Endometrial microvascular endothelial cells (primary cell): ENCODE measurements around the gene DYNC2I2. TPM values are rescaled to one million over a fixed set of nuclear protein-coding genes. Genes with fewer than 3 reads are reported as not detected.

ENCODE experiments used
- in situ Hi-C: cut with HindIII; loops from 2 replicates; pipeline ENCODE4 v1.10.0; 2017; ENCODE audit warnings: low sequenced_read_pairs, low pct_unique_long_range_greater_than_20kb; ENCODE audit errors: inconsistent ontology term
- total RNA-seq: library from RNA; depleted of rRNA; stranded (reverse); fragments of >200 nt; gene quantifications from one replicate; pipeline ENCODE4 v1.2.3, GENCODE V29; 2015; ENCODE audit errors: inconsistent ontology term

DYNC2I2 gene
- total RNA-seq, 1 donor from 2014 or later = 112 TPM

- in situ Hi-C loops = no loop called here
Measured at GRCh38 chr9:128640603-128641002, 16.0 kb downstream of the DYNC2I2 start.

DNA sequence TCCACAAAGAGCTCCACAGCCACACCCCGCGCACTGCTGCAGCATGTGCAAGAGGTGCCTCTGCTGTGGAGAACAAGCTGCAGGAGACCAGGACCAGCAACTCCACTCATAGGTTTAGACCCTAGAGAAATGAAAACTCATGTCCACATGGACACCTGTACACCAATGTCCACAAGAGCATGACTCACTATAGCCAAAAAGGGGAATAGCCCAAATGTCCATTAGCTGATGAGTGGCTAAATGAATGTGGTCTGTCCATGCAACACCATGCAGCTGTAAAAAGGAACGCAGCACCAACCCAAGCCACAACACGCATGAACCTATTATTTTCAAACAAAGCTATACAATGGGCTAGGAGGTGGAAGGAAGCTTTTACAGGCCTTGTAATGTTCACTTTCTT is 18.1 kb downstream of the DYNC2I2 start:
- in situ Hi-C loops = no loop called here

GRCh38 chr9:128637656-128638055 is 19.0 kb downstream of the DYNC2I2 start:
- in situ Hi-C loops = no loop called here

- in situ Hi-C loops = no loop called here
Measured at GRCh38 chr9:128636556-128637530, 19.8 kb downstream of the DYNC2I2 start.

- in situ Hi-C loops = no loop called here
Measured at GRCh38 chr9:128636024-128636390, 20.6 kb downstream of the DYNC2I2 start.

GRCh38 chr9:128635266-128636023 is 21.2 kb downstream of the DYNC2I2 start:
- in situ Hi-C loops = no loop called here

- in situ Hi-C loops = no loop called here
Measured at GRCh38 chr9:128634651-128635262, 21.9 kb downstream of the DYNC2I2 start.

- in situ Hi-C loops = no loop called here
Measured at GRCh38 chr9:128634111-128634510, 22.5 kb downstream of the DYNC2I2 start.

GRCh38 chr9:128633601-128634000 is 23.0 kb downstream of the DYNC2I2 start:
- in situ Hi-C loops = no loop called here

DNA sequence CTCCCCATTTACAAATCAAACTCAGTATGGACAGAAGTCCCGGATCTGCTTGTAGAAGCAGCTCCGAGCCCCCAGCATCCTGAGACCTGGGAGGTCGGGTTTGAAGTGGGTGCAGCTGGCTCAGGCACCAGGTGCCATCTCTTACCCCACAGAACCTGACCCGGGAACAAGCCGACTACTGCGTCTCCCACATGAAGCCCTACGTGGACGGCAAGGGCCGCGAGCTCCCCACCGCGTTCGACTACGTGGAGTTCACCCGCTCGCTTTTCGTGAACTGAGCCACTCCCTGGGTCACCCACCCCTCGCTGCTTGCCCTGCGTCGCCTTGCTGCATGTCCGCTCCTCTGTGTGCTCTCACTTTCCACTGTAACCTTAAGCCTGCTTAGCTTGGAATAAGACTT is 23.6 kb downstream of the DYNC2I2 start:
- in situ Hi-C loops = no loop called here

GRCh38 chr9:128632486-128632885 is 24.2 kb downstream of the DYNC2I2 start:
- in situ Hi-C loops = no loop called here

- in situ Hi-C loops = no loop called here
Measured at GRCh38 chr9:128632066-128632465, 24.6 kb downstream of the DYNC2I2 start.

- in situ Hi-C loops = no loop called here
Measured at GRCh38 chr9:128631636-128632035, 25.0 kb downstream of the DYNC2I2 start.

DNA sequence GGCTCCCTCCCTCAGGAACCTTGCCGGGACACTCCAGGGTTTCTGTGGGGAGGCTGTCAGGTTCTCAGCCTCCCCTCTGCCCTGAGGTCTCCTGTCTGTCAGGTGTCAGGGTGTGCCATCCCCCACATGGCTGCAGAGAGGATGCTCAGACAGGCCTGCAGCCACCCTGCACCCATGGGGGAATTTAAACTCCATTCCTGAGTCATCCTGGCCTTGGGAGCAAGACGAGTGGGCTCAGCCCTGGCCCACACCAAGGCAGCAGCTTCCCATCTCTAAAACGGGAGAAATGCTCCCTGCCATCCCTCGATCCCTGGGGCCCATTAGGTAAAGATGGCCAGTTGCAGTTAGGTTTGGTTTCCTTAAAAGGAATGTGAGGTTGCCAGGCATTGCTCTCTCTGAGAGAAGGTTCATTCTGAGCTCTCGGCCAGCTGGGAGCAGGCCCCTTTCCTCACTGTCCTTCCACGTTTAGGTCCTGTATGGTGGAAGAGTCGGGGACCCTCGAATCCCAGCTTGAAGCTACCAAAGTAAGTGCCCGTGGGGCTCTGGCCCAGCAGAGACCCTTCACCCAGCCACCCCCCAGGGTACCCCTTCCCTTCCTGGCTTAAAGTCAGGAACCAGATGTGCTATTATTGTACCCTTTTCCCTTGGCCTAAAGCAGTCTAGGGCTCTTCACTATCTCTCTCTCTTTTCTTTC is 26.6 kb downstream of the DYNC2I2 start:
- in situ Hi-C loops = loop anchor here (10.0 kb wide), 1 partner anchor 65 kb away; no protein-coding TSS in a partner anchor

GRCh38 chr9:128629136-128629535 is 27.5 kb downstream of the DYNC2I2 start:
- in situ Hi-C loops = loop anchor here (10.0 kb wide), 1 partner anchor 64 kb away; no protein-coding TSS in a partner anchor

GRCh38 chr9:128628471-128629048 is 28.1 kb downstream of the DYNC2I2 start:
- in situ Hi-C loops = loop anchor here (10.0 kb wide), 1 partner anchor 64 kb away; no protein-coding TSS in a partner anchor

DNA sequence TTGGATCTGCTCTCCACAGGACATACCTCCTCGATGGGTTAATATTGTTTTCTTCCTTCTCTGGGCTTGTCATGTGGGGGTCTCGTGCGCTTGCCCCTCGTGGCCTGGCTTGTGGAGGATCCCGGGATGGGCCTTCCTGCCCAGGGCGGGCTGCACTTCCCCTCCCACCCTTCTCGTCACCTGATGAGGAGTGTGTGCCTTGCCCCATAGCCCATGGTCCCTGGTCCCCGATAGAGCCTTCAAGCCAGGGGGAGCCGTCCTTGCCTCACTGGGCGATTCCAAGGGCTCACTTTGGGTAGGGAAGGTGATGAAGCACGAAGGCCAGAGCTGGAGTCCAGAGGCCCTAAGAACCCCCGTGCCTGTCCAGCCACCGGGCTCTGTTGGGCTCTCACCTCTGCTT is 28.7 kb downstream of the DYNC2I2 start:
- in situ Hi-C loops = loop anchor here (10.0 kb wide), 1 partner anchor 63 kb away; no protein-coding TSS in a partner anchor

- in situ Hi-C loops = loop anchor here (10.0 kb wide), 1 partner anchor 62 kb away; no protein-coding TSS in a partner anchor
Measured at GRCh38 chr9:128627127-128627715, 29.4 kb downstream of the DYNC2I2 start.
